HepG2 (cell line): ENCODE results near the gene RHEBL1. TPM values are rescaled to one million over a fixed set of nuclear protein-coding genes. Genes with fewer than 3 reads are reported as not detected.
A peak's percentile ranks its signal among the peaks of the same experiment; 100 is the strongest.

ENCODE experiments used
- CREB1 ChIP-seq, 2 experiments: fragments of 450-650 bp in 1 of 2; IDR thresholded peaks; 2 replicates each; pipeline ENCODE4 v1.6.1; 2016 to 2017; ENCODE audit warnings: control low read depth in 1 of 2, mild to moderate bottlenecking in 1 of 2, missing compliant biosample characterization in 1 of 2, missing genetic modification characterization in 1 of 2
- EP300 ChIP-seq, 3 experiments: sonication (generic) in 1 of 3; formaldehyde crosslinking in 1 of 3; IDR thresholded peaks; 2 replicates each; pipeline versions ENCODE4 v1.5.1 to v1.6.1; 2011 to 2020; ENCODE audit warnings: low read depth in 2 of 3, low read length in 2 of 3, borderline replicate concordance in 1 of 3, improper control_type of control experiment in 1 of 3, mild to moderate bottlenecking in 1 of 3, missing genetic modification reagents in 1 of 3, moderate library complexity in 1 of 3
- HCFC1 ChIP-seq: fragments of 150-350 bp; IDR thresholded peaks from 2 replicates; pipeline ENCODE4 v1.6.1; 2014; ENCODE audit warnings: low read depth, low read length
- MTERF4 ChIP-seq: sonication (generic); formaldehyde crosslinking; IDR thresholded peaks from 2 replicates; pipeline ENCODE4 v1.8.0; 2023; ENCODE audit warnings: mild to moderate bottlenecking, missing genetic modification reagents
- MXI1 ChIP-seq: IDR thresholded peaks from 3 replicates; pipeline ENCODE4 v1.6.1; 2012; ENCODE audit warnings: low read depth, low read length, inconsistent platforms, borderline replicate concordance
- PRPF4 ChIP-seq: fragments of 200-400 bp; formaldehyde crosslinking; IDR thresholded peaks from 2 replicates; pipeline ENCODE4 v1.6.1; 2016; ENCODE audit warnings: low read length, low read depth; ENCODE audit not compliant: poor library complexity, severe bottlenecking
- SP140L ChIP-seq: sonication (generic); formaldehyde crosslinking; IDR thresholded peaks from 2 replicates; pipeline ENCODE4 v1.4.0; 2020; ENCODE audit warnings: missing genetic modification reagents, borderline replicate concordance
- SSRP1 ChIP-seq: IDR thresholded peaks from 2 replicates; pipeline ENCODE4 v1.6.1; 2016; ENCODE audit warnings: control low read depth
- ZFX ChIP-seq: sonication (generic); formaldehyde crosslinking; IDR thresholded peaks from 2 replicates; pipeline ENCODE4 v1.4.0; 2020; ENCODE audit warnings: mild to moderate bottlenecking, low read depth, missing genetic modification reagents, moderate library complexity
- ZNF354B ChIP-seq: sonication (generic); formaldehyde crosslinking; IDR thresholded peaks from 2 replicates; pipeline ENCODE4 v1.8.0; 2022; ENCODE audit warnings: mild to moderate bottlenecking, missing genetic modification reagents
- ZNF552 ChIP-seq: sonication (generic); formaldehyde crosslinking; IDR thresholded peaks from 2 replicates; pipeline ENCODE4 v1.9.0; 2022; ENCODE audit warnings: missing genetic modification reagents, mild to moderate bottlenecking, borderline replicate concordance
- ZNF589 ChIP-seq: sonication (generic); formaldehyde crosslinking; conservative IDR thresholded peaks from 2 replicates; pipeline ENCODE4 v1.8.0; 2022; ENCODE audit warnings: mild to moderate bottlenecking, moderate library complexity, missing genetic modification reagents
- ZNF691 ChIP-seq: sonication (generic); formaldehyde crosslinking; IDR thresholded peaks from 2 replicates; pipeline ENCODE4 v1.4.0; 2020; ENCODE audit warnings: missing genetic modification reagents, low read depth, mild to moderate bottlenecking, borderline replicate concordance
- ZNF709 ChIP-seq: sonication (generic); formaldehyde crosslinking; IDR thresholded peaks from 2 replicates; pipeline ENCODE4 v1.5.0; 2020; ENCODE audit warnings: mild to moderate bottlenecking, missing genetic modification reagents
- polyA plus RNA-seq, 8 experiments: library from polyadenylated mRNA; depleted of rRNA in 3 of 8; stranded (reverse) in 7 of 8; unstranded in 1 of 8; fragments of >200 nt; fragmentation: Illumina TruSeq in 4 of 8; extraction: Trizol in 4 of 8; gene quantifications; 2 replicates each; pipeline versions ENCODE4 v1.2.1 to v1.2.3, GENCODE V29; 2011 to 2016; ENCODE audit warnings: low read depth in 4 of 8, missing spikeins in 1 of 8, mixed read lengths in 1 of 8; ENCODE audit not compliant: insufficient read depth in 1 of 8
- total RNA-seq, 5 experiments: library from RNA; depleted of rRNA; stranded (reverse); fragments of >200 nt; fragmentation: Illumina TruSeq; extraction: Trizol; gene quantifications; 2 replicates each; pipeline ENCODE4 v1.2.3, GENCODE V29; 2016; ENCODE audit warnings: low read depth in 1 of 5
- TF ChIP-seq, protein P1 (sequence below): sonication (generic); formaldehyde crosslinking; IDR thresholded peaks from 2 replicates; pipeline ENCODE4 v1.4.0; 2020; ENCODE audit warnings: missing genetic modification reagents
- TF ChIP-seq, protein P2 (sequence below): sonication (generic); formaldehyde crosslinking; IDR thresholded peaks from 2 replicates; pipeline ENCODE4 v1.5.1; 2020; ENCODE audit warnings: mild to moderate bottlenecking, moderate library complexity, missing genetic modification reagents

The RHEBL1 gene
- total and polyA plus RNA-seq, 2 of the 13 experiments (the other 11 are each of a cell fraction or from before 2014, with no cell fraction given): 1.4 to 2.5 TPM

GRCh38 chr12:49055978-49056754 lies 13.6 kb downstream of the RHEBL1 start (continued):
- 0 out of 3 replicates have a peak, but pooled peaks have one; percentile 35 for TF ChIP-seq MXI1
- TF ChIP-seq MTERF4 (CRISPR knock-in tag): no peak
- no peak for TF ChIP-seq ZNF589 (CRISPR knock-in tag)
- peak; percentile 54 for TF ChIP-seq ZFX (CRISPR knock-in tag)
- no peak for TF ChIP-seq ZNF709 (CRISPR knock-in tag)
- peak; percentile 76; the same call in 1 of the 2 replicates for TF ChIP-seq HCFC1
- no peak for TF ChIP-seq SSRP1 (CRISPR knock-in tag)
- no peak for TF ChIP-seq PRPF4
- TF ChIP-seq ZNF691: no peak
- TF ChIP-seq CREB1 (IDR thresholded peaks at IDR 0.05): no peak
- TF ChIP-seq CREB1 (CRISPR knock-in tag; IDR thresholded peaks at IDR 0.05): 0 out of 2 replicates have a peak, but pooled peaks have one; percentile 26
- TF ChIP-seq SP140L: no peak
- TF ChIP-seq, protein P1, sequence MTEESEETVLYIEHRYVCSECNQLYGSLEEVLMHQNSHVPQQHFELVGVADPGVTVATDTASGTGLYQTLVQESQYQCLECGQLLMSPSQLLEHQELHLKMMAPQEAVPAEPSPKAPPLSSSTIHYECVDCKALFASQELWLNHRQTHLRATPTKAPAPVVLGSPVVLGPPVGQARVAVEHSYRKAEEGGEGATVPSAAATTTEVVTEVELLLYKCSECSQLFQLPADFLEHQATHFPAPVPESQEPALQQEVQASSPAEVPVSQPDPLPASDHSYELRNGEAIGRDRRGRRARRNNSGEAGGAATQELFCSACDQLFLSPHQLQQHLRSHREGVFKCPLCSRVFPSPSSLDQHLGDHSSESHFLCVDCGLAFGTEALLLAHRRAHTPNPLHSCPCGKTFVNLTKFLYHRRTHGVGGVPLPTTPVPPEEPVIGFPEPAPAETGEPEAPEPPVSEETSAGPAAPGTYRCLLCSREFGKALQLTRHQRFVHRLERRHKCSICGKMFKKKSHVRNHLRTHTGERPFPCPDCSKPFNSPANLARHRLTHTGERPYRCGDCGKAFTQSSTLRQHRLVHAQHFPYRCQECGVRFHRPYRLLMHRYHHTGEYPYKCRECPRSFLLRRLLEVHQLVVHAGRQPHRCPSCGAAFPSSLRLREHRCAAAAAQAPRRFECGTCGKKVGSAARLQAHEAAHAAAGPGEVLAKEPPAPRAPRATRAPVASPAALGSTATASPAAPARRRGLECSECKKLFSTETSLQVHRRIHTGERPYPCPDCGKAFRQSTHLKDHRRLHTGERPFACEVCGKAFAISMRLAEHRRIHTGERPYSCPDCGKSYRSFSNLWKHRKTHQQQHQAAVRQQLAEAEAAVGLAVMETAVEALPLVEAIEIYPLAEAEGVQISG (CRISPR knock-in tag): peak; percentile 60
- TF ChIP-seq ZNF552: no peak
- TF ChIP-seq EP300 (IDR thresholded peaks at IDR 0.05; ENCODE audit: low read depth in 2 of 2, low read length in 2 of 2): no peak
- TF ChIP-seq EP300 (CRISPR knock-in tag; IDR thresholded peaks at IDR 0.05; ENCODE audit: borderline replicate concordance): no peak
- TF ChIP-seq, protein P2, sequence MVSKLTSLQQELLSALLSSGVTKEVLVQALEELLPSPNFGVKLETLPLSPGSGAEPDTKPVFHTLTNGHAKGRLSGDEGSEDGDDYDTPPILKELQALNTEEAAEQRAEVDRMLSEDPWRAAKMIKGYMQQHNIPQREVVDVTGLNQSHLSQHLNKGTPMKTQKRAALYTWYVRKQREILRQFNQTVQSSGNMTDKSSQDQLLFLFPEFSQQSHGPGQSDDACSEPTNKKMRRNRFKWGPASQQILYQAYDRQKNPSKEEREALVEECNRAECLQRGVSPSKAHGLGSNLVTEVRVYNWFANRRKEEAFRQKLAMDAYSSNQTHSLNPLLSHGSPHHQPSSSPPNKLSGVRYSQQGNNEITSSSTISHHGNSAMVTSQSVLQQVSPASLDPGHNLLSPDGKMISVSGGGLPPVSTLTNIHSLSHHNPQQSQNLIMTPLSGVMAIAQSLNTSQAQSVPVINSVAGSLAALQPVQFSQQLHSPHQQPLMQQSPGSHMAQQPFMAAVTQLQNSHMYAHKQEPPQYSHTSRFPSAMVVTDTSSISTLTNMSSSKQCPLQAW (CRISPR knock-in tag): no peak
- no peak for TF ChIP-seq ZNF354B
